Esophagus squamous epithelium (tissue), 4 donors: Measurements from ENCODE around the gene RASSF3.

ENCODE experiments used
- CTCF ChIP-seq, 6 experiments: fragments of 450-650 bp in 4 of 6; fragments of 200-600 bp in 2 of 6; sonication (generic) in 2 of 6; IDR thresholded peaks; one replicate each; pipeline ENCODE4 v1.5.1; 2016 to 2019; ENCODE audit warnings: antibody characterized with exemption in 6 of 6, mild to moderate bottlenecking in 4 of 6, moderate library complexity in 4 of 6
- POLR2A ChIP-seq, 4 donors: fragments of 450-650 bp; IDR thresholded peaks; one replicate each; pipeline ENCODE4 v1.6.1; 2017; ENCODE audit warnings: antibody characterized with exemption in 4 of 4, mild to moderate bottlenecking in 4 of 4, moderate library complexity in 3 of 4

- TF ChIP-seq POLR2A (IDR thresholded peaks at IDR 0.05) (no peak), CTCF (IDR thresholded peaks at IDR 0.05) (no peak)
These were observed 38.1 kb upstream of the RASSF3 start for GRCh38 chr12:64572241-64572640.
